ENCODE results near the gene POMGNT1. TPM values are rescaled to one million over a fixed set of nuclear protein-coding genes. Genes with fewer than 3 reads are reported as not detected.
A peak's percentile ranks its signal among the peaks of the same experiment; 100 is the strongest.
"Not testable (repeated sequence)": the region's sequence is repeated elsewhere in the genome, so short reads cannot be mapped to it uniquely, and the experiment has no call there.

The POMGNT1 gene
- total and polyA plus RNA-seq, 2 of the 8 experiments (the other 6 are each of a cell fraction or from before 2014, with no cell fraction given) = 28.0 to 40.3 TPM

DNA sequence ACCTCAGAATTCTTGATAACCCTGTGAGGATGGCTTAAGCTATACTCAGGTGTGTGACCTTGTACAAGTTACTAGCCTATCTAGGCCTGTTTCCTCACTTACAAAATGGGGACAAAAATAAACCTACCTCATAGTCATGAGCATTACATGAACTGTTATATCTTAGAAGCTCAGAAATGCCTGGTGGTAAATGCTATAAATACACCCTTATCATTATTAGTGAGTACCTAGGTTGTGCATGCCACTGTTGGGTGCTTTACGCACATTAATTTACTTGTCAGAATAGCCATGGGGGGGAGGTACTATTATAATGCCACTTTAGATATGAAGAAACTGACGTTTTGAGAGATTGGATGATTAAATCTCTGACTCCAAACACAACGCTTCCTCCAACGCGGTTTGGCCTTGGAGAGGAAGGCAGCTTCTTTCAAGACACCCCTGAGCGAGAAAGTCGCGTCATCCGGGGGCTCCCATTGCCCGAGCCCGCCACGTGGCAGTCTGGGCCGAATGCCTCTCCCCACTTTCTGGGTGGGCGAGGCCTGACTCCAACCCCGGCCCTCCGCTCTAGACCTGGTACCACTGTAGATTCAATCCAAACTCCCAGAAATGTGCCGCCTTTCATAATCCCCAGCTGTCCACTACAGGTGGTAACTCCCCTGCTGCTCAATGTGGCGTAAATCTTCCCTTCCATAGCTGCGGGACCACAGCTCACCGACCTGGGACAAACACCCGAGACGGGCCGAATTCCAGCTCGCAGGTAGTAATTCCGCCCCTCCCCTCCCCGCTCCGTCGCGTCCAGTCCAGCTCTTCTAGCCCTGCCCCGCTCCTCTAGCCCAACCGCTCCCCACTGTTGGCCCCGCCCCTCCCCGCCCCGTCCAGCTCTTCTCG lies 48.6 kb upstream of the POMGNT1 start (continued):
- TF ChIP-seq JUN (IDR thresholded peaks at IDR 0.05; ENCODE audit: low read depth, low read length) = no peak
- peak; percentile 66; the same call in 1 of the 2 replicates for TF ChIP-seq SP4 (IDR thresholded peaks at IDR 0.05; ENCODE audit: low read length)
- no peak; the same call in none of the 2 replicates for TF ChIP-seq POLR2AphosphoS5 (IDR thresholded peaks at IDR 0.05; ENCODE audit: low read depth, low read length)
- TF ChIP-seq TAF1 (IDR thresholded peaks at IDR 0.05; ENCODE audit: low read depth, low read length) = peak; percentile 39; the same call in 1 of the 2 replicates
- TF ChIP-seq SUZ12 (IDR thresholded peaks at IDR 0.05; ENCODE audit: low read length) = no peak
- TF ChIP-seq JUND (IDR thresholded peaks at IDR 0.05; ENCODE audit: low read length) = no peak
- no peak for TF ChIP-seq BCL11A (IDR thresholded peaks at IDR 0.05; ENCODE audit: low read depth in 2 of 2, low read length in 2 of 2)
- TF ChIP-seq SRF (IDR thresholded peaks at IDR 0.05; ENCODE audit: low read depth, low read length) = no peak

DNA sequence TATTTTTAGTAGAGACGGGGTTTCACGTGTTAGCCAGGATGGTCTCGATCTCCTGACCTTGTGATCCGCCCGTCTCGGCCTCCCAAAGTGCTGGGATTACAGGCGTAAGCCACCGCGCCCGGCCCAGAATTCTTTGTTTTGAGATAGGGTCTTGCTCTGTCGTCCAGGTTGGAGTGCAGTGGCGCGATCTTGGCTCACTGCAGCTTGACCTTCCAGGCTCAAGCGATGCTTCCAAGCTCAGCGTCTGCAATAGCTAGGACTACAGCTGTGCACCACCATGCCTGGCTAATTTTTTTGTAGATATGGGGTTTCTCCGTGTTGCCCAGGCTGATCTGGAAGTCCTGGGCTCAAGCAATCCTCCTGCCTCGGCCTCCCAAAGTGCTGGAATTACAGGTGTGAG lies 47.9 kb upstream of the POMGNT1 start:
- H3K23me2 ChIP-seq (ENCODE audit: low read depth, low read length); H3K27ac ChIP-seq (ENCODE audit: low read depth, low read length): not testable (repeated sequence)

More for the DNA sequence above, 47.9 kb upstream of the POMGNT1 start:
- Histone ChIP-seq H3K36me3 (ENCODE audit: control insufficient read depth in 2 of 4, insufficient read depth in 4 of 4, low read length in 3 of 4) (peaks cover 8 to 19% (median 15%) of the 10 kb centered on the region in 4 experiments), H2BK15ac (ENCODE audit: low read length) (0 out of 2 replicates have a peak overlapping the region, but pooled peaks have one; percentile 81), H3K4me3 (ENCODE audit: extremely low read depth in 1 of 4, insufficient read depth in 2 of 4, low read depth in 3 of 4, low read length in 4 of 4) (peak overlapping the region in 1 of 4 experiments; percentile 87; a peak in 2 of 8 replicates), H3K79me2 (ENCODE audit: control insufficient read depth in 1 of 2, insufficient read depth in 2 of 2, low read length in 2 of 2) (peaks cover 3 to 22% of the 10 kb centered on the region in 2 experiments), H3K4me1 (replicated peaks in 1 of 4; ENCODE audit: control insufficient read depth in 3 of 4, insufficient read depth in 4 of 4, low read length in 3 of 4) (peaks cover 4 to 15% (median 5%) of the 10 kb centered on the region in 4 experiments; a peak in 5 of 7 replicates), H3K4me2 (ENCODE audit: insufficient read depth in 1 of 2, low read depth in 2 of 2, low read length in 2 of 2) (peak overlapping the region; percentile 84 to 99; a peak in 2 of 4 replicates)
- not testable (repeated sequence) for H4K20me1 ChIP-seq (replicated peaks in 1 of 2; ENCODE audit: control insufficient read depth in 1 of 2, insufficient read depth in 2 of 2, low read length in 2 of 2); H3K4ac ChIP-seq (replicated peaks; ENCODE audit: insufficient read length, low read depth, low read length); H3K9ac ChIP-seq (replicated peaks in 1 of 4; ENCODE audit: extremely low read depth in 1 of 4, low read depth in 3 of 4, low read length in 3 of 4); H3K23ac ChIP-seq (ENCODE audit: insufficient read length); H3K79me1 ChIP-seq (ENCODE audit: low read depth, low read length); H4K91ac ChIP-seq (replicated peaks; ENCODE audit: insufficient read length, low read length); H3K9me3 ChIP-seq (ENCODE audit: insufficient read depth in 2 of 2, low read depth in 1 of 2, low read length in 1 of 2); H3K18ac ChIP-seq (ENCODE audit: extremely low read depth, low read length); DNase-seq (ENCODE audit: low read depth in 1 of 2, low spot score in 2 of 2); H3K56ac ChIP-seq (replicated peaks; ENCODE audit: insufficient read length, low read depth, low read length); H2BK120ac ChIP-seq (replicated peaks; ENCODE audit: low read depth, low read length); H2BK5ac ChIP-seq (ENCODE audit: low read depth, low read length); H2BK20ac ChIP-seq (ENCODE audit: low read length); H2AFZ ChIP-seq (ENCODE audit: low read length); H4K5ac ChIP-seq (ENCODE audit: insufficient read length, low read depth, low read length); H3K14ac ChIP-seq (ENCODE audit: insufficient read length); FAIRE-seq; H3K27me3 ChIP-seq (replicated peaks in 1 of 4; ENCODE audit: control insufficient read depth in 3 of 4, extremely low read depth in 1 of 4, insufficient read depth in 3 of 4, low read length in 3 of 4); H2BK12ac ChIP-seq (ENCODE audit: low read depth, low read length); H4K8ac ChIP-seq (ENCODE audit: extremely low read depth, insufficient read depth, low read length); H2AK5ac ChIP-seq (ENCODE audit: low read depth, low read length)
- ChIA-PET POLR2A (ENCODE audit: partially characterized antibody) (interaction anchor here (0.7 to 10.6 kb wide), 13 partner anchors 11 to 111 kb away, joined by 3 to 100 read pairs (median 4); partner anchors contain the start of gene LURAP1), CTCF (ENCODE audit: partially characterized antibody) (interaction anchor here (0.6 to 4.6 kb wide), 7 partner anchors 12 to 98 kb away, joined by 3 to 55 read pairs (median 3); no protein-coding TSS in a partner anchor)
- 93% methylated on average over 15 of the region's 17 CpGs; no CpG with 5 or more reads in 1 of the 2 experiments for WGBS, 2 experiments (ENCODE audit: extremely low coverage in 1 of 2, insufficient coverage in 1 of 2, insufficient read length in 1 of 2, insufficient replicate concordance in 2 of 2, low coverage in 1 of 2, low lambda C conversion rate in 2 of 2, missing lambda C conversion rate in 1 of 2)
